ENCODE measurements around the gene NTF3. TPM values are rescaled to one million over a fixed set of nuclear protein-coding genes. Genes with fewer than 3 reads are reported as not detected.

The NTF3 gene
- total RNA-seq, 4 donors from 2014 or later = 0.69 to 9.8 (median 2.5) TPM

DNA sequence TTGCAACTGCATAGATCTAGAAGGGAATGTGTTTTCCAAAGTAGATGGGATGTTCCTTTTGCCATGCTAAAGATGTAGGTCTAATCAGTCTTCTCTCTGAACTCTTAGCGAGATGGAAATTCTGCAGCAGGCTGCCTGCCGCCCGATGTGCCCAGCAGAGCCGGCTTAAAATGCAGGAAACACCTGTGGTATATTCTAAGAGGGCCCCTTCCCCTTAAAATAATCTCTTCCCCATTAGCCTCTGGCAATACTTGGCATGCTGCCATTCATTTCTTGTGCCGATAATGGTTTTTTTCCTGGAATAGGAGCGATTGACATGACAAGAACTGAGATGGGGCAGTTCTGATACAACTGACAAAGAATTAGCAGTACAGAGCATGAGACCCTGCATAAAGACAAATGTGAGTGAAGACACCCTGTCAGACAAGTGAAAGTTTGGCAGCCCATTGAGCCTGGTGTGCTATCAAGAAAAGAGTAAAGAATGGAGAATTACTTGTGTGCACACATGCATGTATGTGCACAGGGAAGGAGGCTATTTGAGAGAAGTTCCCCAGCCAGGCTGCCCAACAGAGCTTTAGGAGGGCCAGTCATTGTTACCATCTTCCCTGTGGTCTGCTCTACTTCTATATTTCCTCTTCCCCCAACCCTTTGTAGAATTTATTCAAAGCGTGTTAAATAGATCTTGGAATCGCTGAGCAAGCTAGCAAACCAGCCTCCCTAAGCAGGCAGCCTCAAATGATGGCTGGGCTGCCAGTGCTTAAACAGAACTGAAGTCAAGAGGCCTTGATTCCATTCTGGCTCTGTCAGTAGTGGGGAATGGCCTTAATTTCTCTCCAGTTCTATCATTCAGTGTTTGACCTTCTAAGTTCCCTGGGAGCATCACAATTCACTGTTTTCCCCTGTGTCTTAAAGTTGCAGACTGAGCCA is 29.6 kb upstream of the NTF3 start:
- H3K4me3 ChIP-seq = no peak overlapping the region
- H3K36me3 ChIP-seq = no peaks in the 10 kb centered on the region
- no peaks in the 10 kb centered on the region for H3K9me3 ChIP-seq
- 66 to 75% methylated on average over 6 to 7 of the region's 8 CpGs for WGBS, 2 donors (ENCODE audit: low coverage in 1 of 2)
- ATAC-seq = no peak
- no peak overlapping the region for H3K27ac ChIP-seq
- TF ChIP-seq EP300 (IDR thresholded peaks at IDR 0.05) = no peak
- TF ChIP-seq POLR2A (IDR thresholded peaks at IDR 0.05) = no peak
- no peak for TF ChIP-seq CTCF (IDR thresholded peaks at IDR 0.05)
- TF ChIP-seq POLR2AphosphoS5 (IDR thresholded peaks at IDR 0.05) = no peak
- no peaks in the 10 kb centered on the region for H3K27me3 ChIP-seq
- no peaks in the 10 kb centered on the region for H3K4me1 ChIP-seq

- H3K27ac ChIP-seq = no peak overlapping the region
- no peak overlapping the region for H3K4me3 ChIP-seq
- no peaks in the 10 kb centered on the region for H3K9me3 ChIP-seq
- H3K27me3 ChIP-seq = no peaks in the 10 kb centered on the region
- no peaks in the 10 kb centered on the region for H3K4me1 ChIP-seq
- WGBS, 2 donors (ENCODE audit: low coverage in 1 of 2) = 27 to 40% methylated on average over 3 of the region's 3 CpGs
- no peaks in the 10 kb centered on the region for H3K36me3 ChIP-seq
- no peak for ATAC-seq
- TF ChIP-seq POLR2AphosphoS5 (IDR thresholded peaks at IDR 0.05) = no peak
- TF ChIP-seq POLR2A (IDR thresholded peaks at IDR 0.05) = no peak
- no peak for TF ChIP-seq EP300 (IDR thresholded peaks at IDR 0.05)
These were observed 28.5 kb upstream of the NTF3 start for GRCh38 chr12:5403411-5403810.

- Histone ChIP-seq H3K27ac (no peak overlapping the region), H3K4me3 (no peak overlapping the region), H3K9me3 (peaks cover 0 to 9% (median 0%) of the 10 kb centered on the region in 3 donors), H3K4me1 (no peaks in the 10 kb centered on the region), H3K36me3 (no peaks in the 10 kb centered on the region), H3K27me3 (peaks cover 14% of the 10 kb centered on the region)
- no peak for ATAC-seq
- 5 to 23% methylated on average over 4 to 6 of the region's 6 CpGs for WGBS, 2 donors (ENCODE audit: low coverage in 1 of 2)
- TF ChIP-seq POLR2AphosphoS5 (IDR thresholded peaks at IDR 0.05) = no peak
- TF ChIP-seq CTCF (IDR thresholded peaks at IDR 0.05) = no peak
- TF ChIP-seq POLR2A (IDR thresholded peaks at IDR 0.05) = no peak
- no peak for TF ChIP-seq EP300 (IDR thresholded peaks at IDR 0.05)
These were observed 24.7 kb upstream of the NTF3 start for GRCh38 chr12:5407034-5407856.

- Histone ChIP-seq H3K27ac (no peak overlapping the region), H3K36me3 (no peaks in the 10 kb centered on the region), H3K27me3 (peaks cover 20% of the 10 kb centered on the region), H3K4me1 (no peaks in the 10 kb centered on the region), H3K9me3 (peaks cover 0 to 11% (median 0%) of the 10 kb centered on the region in 3 donors), H3K4me3 (no peak overlapping the region)
- ATAC-seq = no peak
- no peak for TF ChIP-seq EP300 (IDR thresholded peaks at IDR 0.05)
- no peak for TF ChIP-seq POLR2A (IDR thresholded peaks at IDR 0.05)
- no peak for TF ChIP-seq POLR2AphosphoS5 (IDR thresholded peaks at IDR 0.05)
- TF ChIP-seq CTCF (IDR thresholded peaks at IDR 0.05) = no peak
- 56 to 75% methylated on average over 1 of the region's 1 CpG for WGBS, 2 donors (ENCODE audit: low coverage in 1 of 2)
These were observed 22.3 kb upstream of the NTF3 start for GRCh38 chr12:5409619-5410018.

- Histone ChIP-seq H3K4me1 (no peaks in the 10 kb centered on the region), H3K4me3 (no peak overlapping the region), H3K27ac (no peak overlapping the region), H3K36me3 (no peaks in the 10 kb centered on the region), H3K27me3 (peaks cover 33% of the 10 kb centered on the region), H3K9me3 (peaks cover 0 to 18% (median 0%) of the 10 kb centered on the region in 3 donors)
- TF ChIP-seq POLR2A (IDR thresholded peaks at IDR 0.05) (no peak), EP300 (IDR thresholded peaks at IDR 0.05) (no peak), POLR2AphosphoS5 (IDR thresholded peaks at IDR 0.05) (no peak), CTCF (IDR thresholded peaks at IDR 0.05) (no peak)
- ATAC-seq = no peak
- 92 to 100% methylated on average over 1 of the region's 1 CpG for WGBS, 2 donors (ENCODE audit: low coverage in 1 of 2)
These were observed 15.3 kb upstream of the NTF3 start for GRCh38 chr12:5416571-5416970.
